Stimulated activated naive CD8-positive, alpha-beta T cell treated with anti-CD3 and anti-CD28 coated beads, Interleukin-15, Interleukin-2, amounts not matched to agents 100 ng/mL and 50 ng/mL, for 24 hours (primary cell): ENCODE results near the gene EEF2K.

Source experiments
- H3K27ac Mint-ChIP-seq: one replicate; pipeline ENCODE4 v1.8.0; 2021; ENCODE audit warnings: mild to moderate bottlenecking, mixed read lengths
- H3K27me3 Mint-ChIP-seq: one replicate; pipeline ENCODE4 v1.8.0; 2021; ENCODE audit warnings: mixed read lengths
- H3K36me3 Mint-ChIP-seq: one replicate; pipeline ENCODE4 v1.8.0; 2021; ENCODE audit warnings: low read depth, mixed read lengths
- H3K4me1 Mint-ChIP-seq: one replicate; pipeline ENCODE4 v1.8.0; 2021; ENCODE audit warnings: low read depth, mixed read lengths
- H3K4me3 Mint-ChIP-seq: one replicate; pipeline ENCODE4 v1.8.0; 2021; ENCODE audit warnings: mild to moderate bottlenecking, mixed read lengths
- H3K9me3 Mint-ChIP-seq: one replicate; pipeline ENCODE4 v1.8.0; 2021; ENCODE audit warnings: mixed read lengths

The EEF2K gene

DNA sequence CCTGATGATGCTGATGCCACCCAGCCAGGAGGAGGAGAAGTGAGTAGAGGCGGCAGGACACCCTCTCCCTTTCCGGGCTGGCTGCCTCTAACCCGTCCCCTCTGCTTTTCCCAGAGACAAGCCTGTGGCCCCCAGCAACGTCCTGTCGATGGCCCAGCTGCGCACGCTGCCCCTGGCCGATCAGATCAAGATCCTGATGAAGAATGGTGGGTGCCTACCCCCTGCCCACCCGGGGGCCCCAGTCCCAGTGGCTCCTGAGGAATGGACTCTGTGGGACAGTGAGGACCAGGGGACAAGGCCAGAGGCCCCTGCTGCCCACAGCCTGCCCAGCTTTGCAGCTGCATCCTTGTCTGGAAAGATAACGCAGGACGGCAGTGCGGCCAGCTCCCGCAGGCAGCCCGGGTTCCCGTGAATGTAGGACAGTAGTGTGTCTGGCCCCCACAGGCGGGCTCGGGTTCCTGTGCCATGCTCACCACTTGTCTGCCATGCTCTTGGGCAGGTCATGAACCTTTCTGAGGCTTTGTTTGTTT is 111.0 kb downstream of the EEF2K start:
- no peaks in the 10 kb centered on the region for H3K4me1 Mint-ChIP-seq
- no peaks in the 10 kb centered on the region for H3K27me3 Mint-ChIP-seq
- H3K4me3 Mint-ChIP-seq: no peak overlapping the region
- H3K9me3 Mint-ChIP-seq: no peaks in the 10 kb centered on the region
- peaks cover 57% of the 10 kb centered on the region for H3K36me3 Mint-ChIP-seq
- no peak overlapping the region for H3K27ac Mint-ChIP-seq

DNA sequence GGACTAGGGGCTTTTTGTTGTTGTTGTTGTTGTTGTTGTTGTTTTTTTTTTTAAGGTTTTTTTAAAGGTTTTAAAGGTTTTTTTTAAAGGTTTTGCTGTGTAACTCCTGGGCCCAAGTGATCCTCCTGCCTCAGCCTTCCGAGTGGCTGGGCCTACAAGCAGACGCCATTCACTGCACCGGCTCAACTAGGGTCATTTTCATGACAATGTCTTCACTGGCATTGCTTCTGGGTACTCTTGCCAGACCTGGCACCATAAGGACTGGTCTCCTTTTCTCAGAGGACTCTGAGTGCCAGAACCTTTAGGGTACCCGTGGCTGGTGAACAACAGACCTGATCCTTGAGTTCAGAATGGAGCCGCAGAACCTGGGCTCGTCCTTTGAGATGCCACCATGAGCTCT is 111.5 kb downstream of the EEF2K start:
- peaks cover 51% of the 10 kb centered on the region for H3K36me3 Mint-ChIP-seq
- no peak overlapping the region for H3K27ac Mint-ChIP-seq
- no peak overlapping the region for H3K4me3 Mint-ChIP-seq
- no peaks in the 10 kb centered on the region for H3K9me3 Mint-ChIP-seq
- no peaks in the 10 kb centered on the region for H3K4me1 Mint-ChIP-seq
- no peaks in the 10 kb centered on the region for H3K27me3 Mint-ChIP-seq

DNA sequence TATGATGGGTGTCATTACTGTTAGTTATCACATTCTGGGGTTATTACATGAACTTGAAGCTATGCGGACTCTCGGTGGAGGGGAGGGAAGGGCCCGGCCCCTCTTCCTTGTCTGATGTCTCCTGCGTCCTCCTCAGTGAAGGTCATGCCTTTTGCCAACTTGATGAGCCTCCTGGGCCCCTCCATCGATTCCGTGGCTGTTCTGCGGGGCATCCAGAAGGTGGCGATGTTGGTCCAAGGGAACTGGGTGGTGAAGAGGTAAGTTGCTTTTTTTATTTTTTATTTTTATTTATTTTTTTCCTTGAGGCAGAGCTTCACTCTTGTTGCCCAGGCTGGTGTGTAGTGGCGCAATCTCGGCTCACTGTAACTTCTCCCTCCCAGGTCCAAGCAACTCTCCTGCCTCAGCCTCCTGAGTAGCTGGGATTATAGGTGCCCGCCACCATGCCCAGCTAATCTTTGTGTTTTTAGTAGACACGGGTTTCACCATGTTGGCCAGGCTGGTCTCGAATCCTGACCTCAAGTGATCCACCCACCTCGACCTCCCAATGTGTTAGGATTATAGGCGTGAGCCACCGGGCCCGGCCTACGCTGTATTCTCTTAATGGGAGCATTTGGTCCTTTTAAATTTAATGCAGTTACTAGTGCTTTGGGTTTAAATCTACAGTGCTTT is 112.7 kb downstream of the EEF2K start:
- Mint-ChIP-seq H3K4me1 (no peaks in the 10 kb centered on the region), H3K4me3 (no peak overlapping the region), H3K36me3 (peaks cover 54% of the 10 kb centered on the region), H3K27me3 (no peaks in the 10 kb centered on the region), H3K27ac (no peak overlapping the region), H3K9me3 (no peaks in the 10 kb centered on the region)

DNA sequence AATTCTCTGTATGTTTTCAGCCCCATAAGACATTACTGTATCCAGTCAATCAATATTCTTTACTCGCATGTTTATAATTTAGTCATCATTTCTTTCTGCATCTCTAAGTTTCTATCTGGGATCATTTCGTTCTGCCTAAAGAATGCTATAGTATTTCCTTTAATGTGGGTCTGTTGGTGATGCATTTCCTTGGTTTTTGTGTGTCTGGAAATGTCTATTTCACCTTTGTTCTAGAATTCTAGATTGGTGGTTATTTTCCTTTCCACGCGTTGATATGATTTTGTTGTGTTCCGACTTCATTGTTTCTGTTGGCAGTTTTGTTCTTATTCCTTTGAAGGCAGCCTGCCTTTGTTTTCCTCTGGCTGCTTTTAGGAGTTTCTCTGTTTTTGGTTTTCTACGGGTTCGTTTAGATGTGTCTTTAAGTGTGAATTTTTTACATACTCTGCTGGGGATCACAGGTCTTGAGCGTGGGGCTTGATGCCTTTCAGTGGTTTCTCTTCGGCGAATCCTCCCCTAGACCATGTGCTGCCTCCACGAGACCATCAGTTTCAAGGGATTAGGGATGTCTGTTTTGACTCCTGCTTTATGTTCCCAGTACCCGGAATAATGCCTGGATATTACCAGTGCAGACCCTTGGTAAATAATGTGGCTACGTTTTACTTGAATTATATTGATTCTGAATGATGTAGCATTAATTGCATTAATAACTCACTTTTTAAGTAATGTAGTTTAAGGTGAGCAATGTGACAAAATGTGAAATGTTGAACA is 114.7 kb downstream of the EEF2K start:
- Mint-ChIP-seq H3K4me1 (no peaks in the 10 kb centered on the region), H3K9me3 (no peaks in the 10 kb centered on the region), H3K36me3 (peaks cover 51% of the 10 kb centered on the region), H3K27me3 (no peaks in the 10 kb centered on the region), H3K4me3 (no peak overlapping the region), H3K27ac (no peak overlapping the region)

DNA sequence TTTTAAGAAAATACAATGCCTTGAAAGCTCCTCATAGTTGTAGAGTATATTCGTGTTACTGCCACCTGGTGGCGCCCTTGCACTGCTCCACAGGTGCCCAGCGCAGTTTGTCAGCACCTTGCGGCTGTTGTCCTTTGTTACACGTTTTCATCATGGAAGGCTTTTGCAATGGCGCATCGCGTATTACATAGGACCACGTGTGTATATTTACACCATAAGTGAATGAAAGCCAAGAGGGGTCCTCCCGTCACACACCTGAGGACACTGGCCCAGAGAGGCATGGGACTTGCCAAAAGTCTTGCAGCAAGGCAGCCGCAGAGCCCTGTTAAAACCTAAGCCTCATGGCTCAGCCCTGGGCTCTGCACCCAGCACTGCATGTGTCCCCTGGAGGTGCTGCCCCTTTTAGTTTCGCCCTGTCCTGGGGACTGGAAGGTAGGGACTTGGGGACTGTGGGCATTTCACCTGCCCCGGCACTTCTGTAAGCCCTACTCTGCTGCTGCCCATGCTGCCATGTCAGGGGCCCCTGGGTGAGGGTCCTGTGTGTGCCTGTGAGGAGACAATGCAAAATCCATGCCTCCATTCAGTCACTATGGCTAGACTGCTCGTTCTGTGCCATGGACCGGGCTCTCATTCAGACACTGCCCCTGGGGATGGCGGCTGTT is 115.4 kb downstream of the EEF2K start:
- Mint-ChIP-seq H3K27me3 (no peaks in the 10 kb centered on the region), H3K36me3 (peaks cover 44% of the 10 kb centered on the region), H3K4me3 (no peak overlapping the region), H3K27ac (no peak overlapping the region), H3K4me1 (no peaks in the 10 kb centered on the region), H3K9me3 (no peaks in the 10 kb centered on the region)

DNA sequence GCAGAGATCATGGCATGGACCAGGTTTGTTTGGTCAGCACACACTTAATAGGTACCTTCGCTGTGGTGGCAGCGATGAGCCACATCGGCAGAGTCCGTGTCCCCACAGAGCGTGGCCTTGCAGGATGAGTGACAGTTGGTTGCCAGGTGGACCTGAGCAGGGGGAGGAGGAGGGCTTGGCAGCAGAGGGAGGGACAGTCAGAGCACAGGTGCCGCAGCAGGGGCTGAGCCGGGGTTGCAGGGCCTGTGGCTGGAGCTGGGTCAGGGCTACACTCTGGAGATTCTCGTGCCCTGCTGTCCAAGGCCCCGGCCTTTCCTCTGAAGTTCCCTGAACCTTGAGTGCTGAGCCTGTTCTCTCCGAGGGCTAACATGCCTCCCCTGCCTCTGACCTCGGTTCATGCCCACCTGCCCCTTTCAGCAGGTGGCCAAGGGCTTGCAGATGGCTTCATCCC is 116.0 kb downstream of the EEF2K start:
- H3K9me3 Mint-ChIP-seq: no peaks in the 10 kb centered on the region
- H3K4me3 Mint-ChIP-seq: no peak overlapping the region
- H3K27me3 Mint-ChIP-seq: no peaks in the 10 kb centered on the region
- H3K36me3 Mint-ChIP-seq: peaks cover 44% of the 10 kb centered on the region
- no peaks in the 10 kb centered on the region for H3K4me1 Mint-ChIP-seq
- no peak overlapping the region for H3K27ac Mint-ChIP-seq

DNA sequence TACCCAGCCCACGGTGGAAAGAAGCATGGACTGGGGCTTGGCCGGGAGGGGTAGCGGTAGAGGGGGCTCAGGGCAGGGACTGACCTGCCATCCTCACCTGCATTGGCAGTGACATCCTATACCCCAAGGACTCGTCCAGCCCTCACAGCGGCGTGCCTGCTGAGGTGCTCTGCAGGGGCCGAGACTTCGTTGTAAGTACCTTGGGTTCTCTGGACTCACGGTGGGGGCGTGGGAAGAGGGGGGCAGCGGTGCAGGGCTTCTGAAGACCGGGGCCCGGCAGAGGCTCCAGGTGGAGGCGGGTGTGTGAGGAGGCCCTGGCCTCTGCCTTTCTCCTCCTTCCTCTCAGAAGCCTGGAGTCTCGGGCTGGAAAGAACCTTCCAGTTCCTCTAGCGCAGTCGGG is 116.7 kb downstream of the EEF2K start:
- Mint-ChIP-seq H3K27ac (no peak overlapping the region), H3K36me3 (peaks cover 44% of the 10 kb centered on the region), H3K4me3 (no peak overlapping the region), H3K9me3 (no peaks in the 10 kb centered on the region), H3K4me1 (no peaks in the 10 kb centered on the region), H3K27me3 (no peaks in the 10 kb centered on the region)

DNA sequence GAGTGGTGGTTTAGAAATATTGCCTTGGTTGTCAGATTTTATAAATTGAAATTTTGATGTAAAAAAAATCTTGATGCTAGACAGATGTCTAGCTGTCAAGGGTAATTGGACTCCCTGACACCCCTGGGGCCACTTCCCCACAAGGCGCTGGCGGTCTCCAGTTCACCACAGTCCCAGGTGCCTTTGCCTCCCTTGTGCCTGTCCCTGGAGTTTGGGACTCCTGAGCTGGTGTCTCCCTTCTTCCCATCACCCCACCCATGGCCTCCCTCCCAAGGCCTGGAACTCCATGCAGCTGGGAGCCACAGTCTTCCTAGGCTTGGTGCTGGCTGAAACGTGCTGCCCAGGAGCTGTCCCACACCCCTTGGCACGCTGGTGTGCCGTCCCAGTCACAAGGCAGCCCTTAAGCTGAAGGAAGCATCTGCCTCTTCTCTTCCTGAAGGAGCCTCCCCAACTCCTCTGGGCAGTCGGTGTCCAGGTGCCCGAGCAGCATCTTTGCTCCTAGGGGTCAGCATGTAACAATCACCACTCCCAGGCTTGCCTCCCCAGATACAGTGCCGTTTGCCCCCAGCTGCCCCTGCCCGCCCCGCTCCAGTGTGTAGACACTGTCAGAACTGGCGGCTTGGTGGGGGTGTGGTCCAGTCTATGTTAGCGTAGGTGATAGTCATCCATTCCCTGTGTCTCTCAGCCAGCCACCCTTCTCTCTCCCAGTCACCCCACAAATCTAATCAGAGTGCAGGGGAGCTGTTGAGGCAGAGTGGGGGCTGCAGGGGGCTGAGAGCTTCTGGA is 117.3 kb downstream of the EEF2K start:
- Mint-ChIP-seq H3K36me3 (peaks cover 49% of the 10 kb centered on the region), H3K27me3 (no peaks in the 10 kb centered on the region), H3K4me3 (no peak overlapping the region), H3K4me1 (no peaks in the 10 kb centered on the region), H3K9me3 (no peaks in the 10 kb centered on the region), H3K27ac (no peak overlapping the region)

DNA sequence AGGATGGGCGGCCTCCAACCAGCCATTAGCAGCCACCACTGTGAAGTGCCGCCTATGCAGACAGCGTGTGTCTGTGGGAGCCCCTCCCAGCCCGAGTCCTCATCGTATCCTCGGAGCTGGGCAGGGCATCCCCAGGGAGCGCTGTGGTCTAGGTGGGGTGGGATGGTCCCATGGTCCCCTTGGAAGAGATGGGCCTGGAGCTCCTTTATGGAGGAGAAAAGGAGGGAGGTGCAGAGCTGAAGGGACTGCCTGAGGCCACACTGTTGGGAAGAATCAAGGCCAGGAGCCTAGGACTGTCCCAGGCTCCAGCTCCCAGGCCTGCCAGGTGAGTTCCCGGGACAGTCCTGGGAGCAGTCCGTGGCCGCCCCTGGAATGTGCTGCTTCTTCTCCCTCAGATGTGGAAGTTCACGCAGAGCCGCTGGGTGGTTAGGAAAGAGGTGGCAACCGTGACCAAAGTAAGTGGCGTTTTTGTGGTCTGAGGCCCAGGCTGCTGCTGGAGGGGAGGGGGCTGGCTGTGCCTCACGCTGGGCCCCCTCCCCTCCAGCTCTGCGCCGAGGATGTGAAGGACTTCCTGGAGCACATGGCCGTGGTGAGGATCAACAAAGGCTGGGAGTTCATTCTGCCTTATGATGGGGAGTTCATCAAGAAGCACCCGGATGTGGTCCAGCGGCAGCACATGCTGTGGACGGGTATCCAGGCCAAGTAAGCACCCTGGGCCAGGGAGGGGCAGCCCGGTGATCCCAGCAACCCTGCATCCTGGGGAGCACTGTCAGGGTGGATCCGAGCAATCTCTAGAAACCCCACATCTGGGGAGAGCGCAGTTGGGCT is 118.1 kb downstream of the EEF2K start:
- H3K27ac Mint-ChIP-seq: no peak overlapping the region
- peaks cover 47% of the 10 kb centered on the region for H3K36me3 Mint-ChIP-seq
- H3K4me1 Mint-ChIP-seq: no peaks in the 10 kb centered on the region
- H3K9me3 Mint-ChIP-seq: no peaks in the 10 kb centered on the region
- no peak overlapping the region for H3K4me3 Mint-ChIP-seq
- no peaks in the 10 kb centered on the region for H3K27me3 Mint-ChIP-seq

DNA sequence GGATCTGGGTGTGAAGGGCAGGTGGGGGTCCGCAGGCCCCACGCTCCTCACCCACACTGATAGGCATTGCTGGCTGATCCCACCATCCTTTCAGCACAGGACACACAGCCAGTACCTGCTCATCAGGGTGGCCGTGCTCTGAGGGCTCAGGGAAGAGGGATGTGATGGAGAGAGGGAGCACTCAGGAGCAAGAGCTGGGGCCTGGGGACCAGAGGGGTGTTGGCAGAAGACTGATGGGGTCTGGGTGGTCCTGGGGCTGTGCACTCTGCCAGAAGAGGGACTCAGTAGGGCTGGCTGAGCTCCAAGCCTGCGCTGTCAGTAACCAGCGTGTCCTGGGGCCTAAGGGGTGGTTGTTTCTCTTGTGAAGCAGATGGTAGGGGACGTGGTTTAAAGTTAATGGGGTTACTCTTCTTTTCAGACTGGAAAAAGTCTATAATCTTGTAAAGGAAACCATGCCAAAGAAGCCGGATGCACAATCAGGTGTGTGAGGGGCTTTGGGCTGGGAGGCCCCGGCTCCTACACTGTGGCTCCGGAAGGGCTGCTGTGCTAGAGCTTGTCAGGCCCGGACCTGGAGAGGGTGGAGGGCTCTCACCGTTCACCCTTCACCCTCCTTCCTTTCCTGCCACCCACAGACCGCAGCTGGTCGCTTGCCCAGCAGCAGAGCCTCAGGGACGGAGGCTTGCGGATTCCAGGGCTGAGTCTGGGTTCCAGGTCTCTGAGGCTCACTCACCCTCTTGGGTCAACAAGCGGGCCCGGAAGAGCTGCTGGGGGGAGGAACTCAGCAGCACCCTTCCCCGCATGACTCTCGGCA is 118.9 kb downstream of the EEF2K start:
- H3K4me1 Mint-ChIP-seq: no peaks in the 10 kb centered on the region
- peaks cover 45% of the 10 kb centered on the region for H3K36me3 Mint-ChIP-seq
- H3K9me3 Mint-ChIP-seq: no peaks in the 10 kb centered on the region
- no peak overlapping the region for H3K4me3 Mint-ChIP-seq
- H3K27me3 Mint-ChIP-seq: no peaks in the 10 kb centered on the region
- H3K27ac Mint-ChIP-seq: no peak overlapping the region

DNA sequence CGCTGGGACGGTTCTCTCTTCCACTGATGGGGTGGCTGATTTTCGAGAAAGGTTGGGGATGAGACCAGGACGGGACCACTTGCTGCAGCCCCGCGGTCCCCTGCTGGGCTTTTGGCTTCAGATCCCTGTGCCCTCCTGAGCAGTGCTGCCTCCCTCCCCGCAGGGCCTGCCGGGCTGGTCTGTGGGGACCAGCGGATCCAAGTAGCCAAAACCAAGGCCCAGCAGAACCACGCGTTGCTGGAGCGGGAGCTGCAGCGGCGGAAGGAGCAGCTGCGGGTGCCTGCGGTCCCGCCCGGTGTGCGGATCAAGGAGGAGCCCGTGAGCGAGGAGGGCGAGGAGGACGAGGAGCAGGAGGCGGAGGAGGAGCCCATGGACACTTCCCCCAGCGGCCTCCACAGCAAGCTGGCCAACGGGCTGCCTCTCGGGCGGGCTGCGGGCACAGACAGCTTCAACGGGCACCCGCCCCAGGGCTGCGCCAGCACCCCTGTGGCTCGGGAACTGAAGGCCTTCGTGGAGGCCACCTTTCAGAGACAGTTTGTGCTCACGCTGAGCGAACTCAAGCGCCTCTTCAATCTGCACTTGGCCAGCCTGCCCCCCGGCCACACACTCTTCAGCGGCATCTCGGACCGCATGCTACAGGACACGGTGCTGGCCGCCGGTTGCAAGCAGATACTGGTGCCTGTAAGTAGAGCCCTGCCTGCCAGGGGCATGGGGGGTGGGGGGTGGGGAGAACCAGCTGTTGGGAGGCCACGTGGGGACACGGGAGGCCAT is 119.7 kb downstream of the EEF2K start:
- Mint-ChIP-seq H3K27ac (no peak overlapping the region), H3K36me3 (peaks cover 48% of the 10 kb centered on the region), H3K4me3 (no peak overlapping the region), H3K4me1 (no peaks in the 10 kb centered on the region), H3K9me3 (no peaks in the 10 kb centered on the region), H3K27me3 (no peaks in the 10 kb centered on the region)

DNA sequence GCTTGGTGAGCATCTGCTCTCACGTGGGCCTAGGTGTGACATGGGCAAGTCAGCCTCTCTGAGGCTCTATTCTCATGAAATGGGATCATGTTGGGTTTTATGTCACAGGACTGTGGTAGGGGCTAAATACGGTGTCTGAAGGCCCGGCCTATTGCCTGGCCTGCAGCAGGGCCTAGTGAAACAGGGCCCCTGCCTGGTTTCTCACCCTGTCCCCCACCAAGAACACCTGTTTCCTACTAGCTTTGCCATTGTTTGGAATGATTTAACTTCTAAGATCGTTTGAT is 120.2 kb downstream of the EEF2K start:
- no peaks in the 10 kb centered on the region for H3K27me3 Mint-ChIP-seq
- no peaks in the 10 kb centered on the region for H3K4me1 Mint-ChIP-seq
- peaks cover 48% of the 10 kb centered on the region for H3K36me3 Mint-ChIP-seq
- H3K9me3 Mint-ChIP-seq: no peaks in the 10 kb centered on the region
- H3K4me3 Mint-ChIP-seq: no peak overlapping the region
- H3K27ac Mint-ChIP-seq: no peak overlapping the region
